ENCODE results near the gene SNED1.

DNA sequence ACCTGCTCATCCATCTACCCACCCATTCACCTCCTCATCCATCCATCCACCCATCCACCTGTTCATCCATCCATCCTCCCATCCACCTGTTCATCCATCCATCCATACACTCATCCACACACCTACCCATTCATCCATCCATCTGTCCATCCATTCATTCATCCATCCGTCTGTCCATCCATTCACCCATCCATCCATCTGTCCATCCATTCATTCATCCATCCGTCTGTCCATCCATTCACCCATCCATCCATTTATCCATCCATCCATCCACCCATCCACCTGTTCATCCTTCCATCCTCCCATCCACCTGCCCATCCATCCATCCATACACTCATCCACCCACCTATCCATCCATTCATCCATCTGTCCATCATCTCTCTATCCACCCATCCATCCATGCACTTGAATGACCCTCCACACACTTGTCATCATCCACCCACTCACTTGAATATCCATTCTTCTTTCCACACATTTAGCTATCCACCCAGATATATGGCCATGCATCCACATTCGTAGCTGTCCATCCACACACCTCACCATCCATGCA is 47.3 kb upstream of the SNED1 start:
- TF ChIP-seq, protein P1, sequence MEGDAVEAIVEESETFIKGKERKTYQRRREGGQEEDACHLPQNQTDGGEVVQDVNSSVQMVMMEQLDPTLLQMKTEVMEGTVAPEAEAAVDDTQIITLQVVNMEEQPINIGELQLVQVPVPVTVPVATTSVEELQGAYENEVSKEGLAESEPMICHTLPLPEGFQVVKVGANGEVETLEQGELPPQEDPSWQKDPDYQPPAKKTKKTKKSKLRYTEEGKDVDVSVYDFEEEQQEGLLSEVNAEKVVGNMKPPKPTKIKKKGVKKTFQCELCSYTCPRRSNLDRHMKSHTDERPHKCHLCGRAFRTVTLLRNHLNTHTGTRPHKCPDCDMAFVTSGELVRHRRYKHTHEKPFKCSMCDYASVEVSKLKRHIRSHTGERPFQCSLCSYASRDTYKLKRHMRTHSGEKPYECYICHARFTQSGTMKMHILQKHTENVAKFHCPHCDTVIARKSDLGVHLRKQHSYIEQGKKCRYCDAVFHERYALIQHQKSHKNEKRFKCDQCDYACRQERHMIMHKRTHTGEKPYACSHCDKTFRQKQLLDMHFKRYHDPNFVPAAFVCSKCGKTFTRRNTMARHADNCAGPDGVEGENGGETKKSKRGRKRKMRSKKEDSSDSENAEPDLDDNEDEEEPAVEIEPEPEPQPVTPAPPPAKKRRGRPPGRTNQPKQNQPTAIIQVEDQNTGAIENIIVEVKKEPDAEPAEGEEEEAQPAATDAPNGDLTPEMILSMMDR (IDR thresholded peaks at IDR 0.05), result no peak
- no peak for TF ChIP-seq POLR2A (IDR thresholded peaks at IDR 0.05)
